Cortex of kidney (tissue), 1 donor: ENCODE measurements around the gene GAS7.
"Not testable (repeated sequence)": the region's sequence is repeated elsewhere in the genome, so short reads cannot be mapped to it uniquely, and the experiment has no call there.

Source experiments
- DNase-seq: peaks from one replicate; lab custom pipeline; 2025; lab: John Stamatoyannopoulos, UW

GAS7 gene

GRCh38 chr17:10072556-10073425 is 125.6 kb downstream of the GAS7 start:
- DNase-seq = no peak

DNA sequence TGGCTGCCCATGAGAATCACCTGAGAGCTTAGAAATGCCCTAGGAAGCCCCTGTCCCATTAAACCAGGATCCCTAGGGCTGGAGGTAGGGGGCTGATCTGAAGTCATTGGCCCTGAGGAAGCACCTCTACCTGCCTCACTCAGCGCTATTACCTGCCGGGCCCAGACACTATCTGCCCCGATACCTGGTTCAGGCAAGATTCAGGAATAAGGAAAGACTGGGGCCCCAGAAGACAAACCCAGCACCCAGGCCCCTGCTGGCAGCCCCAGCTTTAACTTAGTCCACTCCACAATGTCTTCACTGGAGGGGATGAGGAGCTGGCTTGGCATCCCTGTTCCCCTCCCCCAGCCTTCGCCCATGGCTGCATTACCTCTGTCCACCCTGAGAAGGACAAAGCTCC is 126.3 kb downstream of the GAS7 start:
- DNase-seq = no peak

DNA sequence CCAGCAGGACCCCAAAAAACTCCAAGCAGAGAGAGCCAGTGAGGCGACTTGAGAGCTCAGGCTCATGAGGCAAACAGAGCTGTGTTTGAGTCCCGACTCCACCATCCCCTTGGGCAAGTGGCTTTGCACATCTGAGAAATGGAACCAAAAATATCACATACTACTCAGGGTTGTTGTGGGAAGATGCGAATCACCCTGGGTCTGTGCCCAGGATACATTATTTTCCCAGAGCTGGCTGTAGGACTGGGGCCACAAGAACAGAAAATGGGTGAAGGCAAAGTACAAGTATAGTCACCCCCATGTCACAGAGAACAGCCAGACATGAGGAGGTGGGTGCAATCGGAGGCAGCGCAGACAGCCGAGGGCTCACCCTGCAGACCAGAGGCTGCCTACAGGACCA is 127.3 kb downstream of the GAS7 start:
- DNase-seq = no peak

GRCh38 chr17:10070690-10071089 is 127.7 kb downstream of the GAS7 start:
- no peak for DNase-seq

DNA sequence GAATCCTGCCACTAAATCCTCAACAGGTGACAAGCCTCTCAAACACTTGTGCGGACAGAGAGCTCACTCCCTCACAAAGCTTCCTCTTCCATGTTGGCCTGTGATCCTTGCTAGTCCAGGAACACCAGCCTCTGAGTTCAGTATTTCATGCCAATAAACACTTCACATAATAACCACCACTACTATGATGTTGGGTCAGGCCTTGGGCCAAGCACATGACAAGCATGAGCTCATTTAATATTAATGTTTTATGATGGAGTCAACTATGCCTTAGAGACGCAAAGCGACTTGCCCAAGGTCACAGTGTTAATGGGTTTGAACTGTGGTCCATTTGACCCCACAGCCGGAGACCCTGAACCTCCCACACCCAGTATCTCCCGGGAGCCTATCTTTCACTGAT is 129.1 kb downstream of the GAS7 start:
- no peak for DNase-seq

DNA sequence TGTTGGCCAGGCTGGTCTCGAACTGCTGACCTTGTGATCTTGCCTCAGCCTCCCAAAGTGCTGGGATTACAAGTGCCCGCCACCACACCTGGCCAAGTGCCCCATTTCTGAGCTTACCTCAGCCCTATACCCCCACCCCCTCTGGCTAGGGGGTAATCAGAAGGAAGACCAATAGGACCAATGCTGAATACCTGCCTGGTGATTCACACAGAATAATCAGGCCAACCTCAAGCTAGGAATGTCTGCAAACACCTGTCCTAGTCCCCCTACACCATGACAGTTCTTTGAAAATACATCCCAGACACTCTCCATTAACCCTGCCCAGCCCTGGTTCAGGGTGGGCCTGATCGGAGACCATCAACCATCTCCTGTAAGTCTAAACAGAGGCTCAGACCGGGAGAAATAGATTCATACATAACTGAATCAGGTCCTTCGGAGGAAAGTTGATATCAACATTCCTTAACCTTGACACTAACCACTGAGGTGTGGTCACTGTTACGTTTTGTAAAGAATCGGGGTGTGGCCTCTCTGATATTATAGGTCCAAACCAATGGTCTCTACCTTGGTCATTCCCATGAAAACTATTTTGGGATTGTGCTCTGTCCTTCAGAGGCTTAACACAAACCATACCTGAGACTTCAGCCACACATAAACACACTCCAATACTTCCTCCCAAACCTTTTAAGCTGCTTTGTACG is 130.8 kb downstream of the GAS7 start:
- DNase-seq = no peak

DNA sequence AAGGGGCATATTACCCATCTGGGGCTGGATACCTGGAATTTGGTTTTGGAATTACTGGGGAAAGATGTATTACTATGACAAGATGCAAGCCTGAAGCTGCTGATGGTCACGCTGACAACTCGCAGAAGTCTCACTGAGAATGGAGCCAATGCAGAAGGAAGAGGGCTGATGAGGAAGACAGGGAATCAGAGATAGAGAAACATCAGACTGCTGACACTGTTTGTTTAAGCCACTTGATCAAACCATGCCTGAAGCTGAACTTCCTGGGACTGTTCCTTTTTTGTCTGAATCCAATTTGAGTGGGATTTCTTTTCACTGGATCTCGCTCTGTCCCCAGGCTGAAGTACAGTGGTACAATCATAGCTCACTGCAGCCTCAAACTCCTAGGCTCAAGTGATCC is 133.9 kb downstream of the GAS7 start:
- DNase-seq = no peak

DNA sequence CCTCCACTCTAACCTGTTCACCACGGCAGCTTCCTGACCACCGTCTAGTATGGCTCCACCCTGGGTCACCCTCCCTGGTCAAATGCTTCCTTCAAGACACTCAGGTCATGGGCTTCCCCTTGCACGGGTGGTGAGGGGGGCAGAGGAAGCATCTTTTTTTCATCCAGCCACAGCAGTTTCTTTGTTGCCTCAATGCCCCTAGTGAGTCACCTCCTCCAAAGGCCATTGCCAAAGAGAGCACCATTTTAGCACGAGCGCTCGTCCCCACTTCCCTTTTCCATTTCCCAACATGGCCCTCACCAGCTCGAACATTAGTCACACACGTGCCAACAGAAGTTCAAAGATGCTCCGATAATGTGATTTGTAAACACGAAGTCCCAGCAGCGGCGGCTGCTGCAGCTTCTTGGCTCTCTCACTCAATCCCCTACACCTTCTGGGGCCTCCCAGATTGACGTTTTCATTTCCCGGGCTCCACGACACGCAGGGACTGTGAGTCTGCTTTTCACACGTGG is 134.6 kb downstream of the GAS7 start:
- DNase-seq = no peak

DNA sequence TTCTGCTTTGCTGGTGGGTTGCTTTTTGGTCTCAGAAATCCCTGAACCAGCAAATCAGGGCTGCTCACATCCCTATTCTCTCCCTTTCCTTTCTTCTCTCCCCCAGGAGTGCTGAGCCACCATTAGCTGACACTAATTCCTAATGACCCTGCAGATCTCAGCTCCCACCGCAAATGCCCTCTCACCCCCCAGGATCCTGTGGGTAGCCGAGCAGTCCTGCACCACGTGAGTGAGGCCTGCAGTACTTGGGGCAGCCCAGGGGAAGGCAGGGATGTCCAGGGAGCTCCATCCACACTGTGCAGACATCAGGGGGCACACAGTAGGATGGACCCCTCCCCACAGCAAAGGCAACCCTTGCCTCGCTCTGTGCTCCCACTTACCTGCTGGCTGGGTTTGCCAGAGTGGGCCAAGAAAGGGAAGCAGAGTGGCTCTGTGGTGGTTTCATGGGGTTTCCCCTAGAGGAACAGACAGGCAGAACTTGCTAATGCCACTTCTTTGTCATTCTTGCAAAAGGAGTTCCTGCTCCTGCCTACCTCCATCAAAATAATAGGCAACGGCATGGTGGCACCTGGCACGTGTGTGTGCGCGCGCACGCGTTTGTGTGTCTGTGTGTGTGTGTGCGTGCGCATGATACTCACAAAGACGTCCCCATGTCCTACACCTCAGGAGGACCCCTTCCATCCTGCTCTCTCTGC is 135.6 kb downstream of the GAS7 start:
- DNase-seq = no peak

DNA sequence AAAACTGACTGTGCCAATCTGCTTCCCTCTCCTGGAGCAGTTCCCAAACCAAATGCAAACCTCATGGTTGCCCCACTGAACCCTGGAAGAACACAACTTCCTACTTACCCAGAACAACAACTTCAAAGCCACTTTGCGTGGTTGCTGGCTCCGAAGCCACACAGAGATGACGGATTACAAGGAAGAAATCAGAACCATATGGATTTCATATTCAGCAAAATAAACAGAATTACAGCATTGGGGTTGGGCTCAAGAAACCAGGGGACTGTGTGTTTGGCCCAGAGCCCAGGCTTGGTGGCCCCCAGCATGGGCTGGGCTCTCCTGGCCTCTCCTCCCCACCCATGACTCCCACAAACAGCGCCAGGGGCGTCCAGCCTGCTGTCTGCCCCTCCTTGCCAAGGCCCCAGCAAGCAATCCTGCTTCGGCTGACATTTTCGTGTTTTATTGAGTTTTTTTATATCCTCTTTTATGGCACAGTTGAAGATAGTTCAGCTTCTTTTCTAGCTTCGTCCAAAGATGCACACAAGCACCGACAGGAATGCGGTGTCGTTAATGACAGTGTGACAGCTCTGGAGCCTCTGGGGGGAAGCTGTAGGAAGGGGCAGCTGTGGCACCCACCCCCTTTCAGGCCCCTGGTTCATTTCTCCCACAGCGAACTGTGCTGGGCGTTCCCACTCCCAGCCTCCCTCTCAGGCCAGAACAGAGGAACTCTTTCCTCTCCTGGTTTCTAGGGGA is 137.1 kb downstream of the GAS7 start:
- no peak for DNase-seq

- no peak for DNase-seq
These were observed 137.9 kb downstream of the GAS7 start for GRCh38 chr17:10060526-10060925.

GRCh38 chr17:10059684-10060211 is 138.7 kb downstream of the GAS7 start:
- DNase-seq = no peak

DNA sequence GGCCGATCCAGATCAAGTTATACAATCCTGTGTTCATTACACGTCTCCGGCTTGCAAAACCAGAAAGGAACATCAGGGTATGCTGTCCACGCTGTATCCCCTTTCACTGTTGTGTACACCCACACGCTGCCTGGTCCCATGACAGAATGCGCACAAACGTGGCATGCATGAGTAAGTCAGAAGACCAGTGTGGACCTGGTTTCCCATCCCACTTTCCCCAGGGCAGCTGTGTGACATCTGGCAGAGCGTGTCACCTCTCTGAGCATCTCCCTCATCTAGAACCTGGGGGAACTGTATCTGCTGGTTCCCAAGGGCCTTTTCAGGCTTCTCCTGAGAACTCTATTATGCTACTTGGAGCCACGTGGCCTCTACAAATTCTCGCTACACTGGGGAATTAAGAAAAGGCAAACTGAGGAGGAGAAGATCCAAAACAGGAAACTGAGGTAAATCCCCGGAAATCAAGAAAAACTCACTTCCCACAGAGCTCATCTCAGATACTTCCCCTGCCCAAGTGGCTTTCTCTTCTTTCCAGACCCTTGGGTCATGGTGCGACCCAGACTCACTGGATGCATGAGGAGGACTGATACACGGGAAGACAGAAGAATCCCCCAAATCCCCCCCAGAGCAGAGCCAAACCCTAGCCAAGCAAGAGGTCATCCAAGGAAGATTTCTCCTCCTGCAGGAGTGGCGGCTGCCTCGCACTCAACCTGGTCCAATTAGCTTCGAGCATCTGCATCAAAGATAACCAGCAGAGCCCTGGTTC is 139.3 kb downstream of the GAS7 start:
- DNase-seq = no peak

DNA sequence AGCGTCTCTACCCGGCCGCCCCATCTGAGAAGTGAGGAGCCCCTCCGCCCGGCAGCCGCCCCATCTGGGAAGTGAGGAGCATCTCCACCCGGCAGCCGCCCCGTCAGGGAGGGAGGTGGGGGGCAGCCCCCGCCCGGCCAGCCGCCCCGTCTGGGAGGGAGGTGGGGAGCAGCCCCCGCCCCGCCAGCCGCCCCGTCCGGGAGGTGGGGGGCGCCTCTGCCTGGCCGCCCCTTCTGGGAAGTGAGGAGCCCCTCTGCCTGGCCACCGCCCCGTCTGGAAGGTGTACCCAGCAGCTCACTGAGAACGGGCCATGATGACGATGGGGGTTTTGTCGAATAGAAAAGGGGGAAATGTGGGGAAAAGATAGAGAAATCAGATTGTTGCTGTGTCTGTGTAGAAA is 140.9 kb downstream of the GAS7 start:
- DNase-seq = not testable (repeated sequence)

DNA sequence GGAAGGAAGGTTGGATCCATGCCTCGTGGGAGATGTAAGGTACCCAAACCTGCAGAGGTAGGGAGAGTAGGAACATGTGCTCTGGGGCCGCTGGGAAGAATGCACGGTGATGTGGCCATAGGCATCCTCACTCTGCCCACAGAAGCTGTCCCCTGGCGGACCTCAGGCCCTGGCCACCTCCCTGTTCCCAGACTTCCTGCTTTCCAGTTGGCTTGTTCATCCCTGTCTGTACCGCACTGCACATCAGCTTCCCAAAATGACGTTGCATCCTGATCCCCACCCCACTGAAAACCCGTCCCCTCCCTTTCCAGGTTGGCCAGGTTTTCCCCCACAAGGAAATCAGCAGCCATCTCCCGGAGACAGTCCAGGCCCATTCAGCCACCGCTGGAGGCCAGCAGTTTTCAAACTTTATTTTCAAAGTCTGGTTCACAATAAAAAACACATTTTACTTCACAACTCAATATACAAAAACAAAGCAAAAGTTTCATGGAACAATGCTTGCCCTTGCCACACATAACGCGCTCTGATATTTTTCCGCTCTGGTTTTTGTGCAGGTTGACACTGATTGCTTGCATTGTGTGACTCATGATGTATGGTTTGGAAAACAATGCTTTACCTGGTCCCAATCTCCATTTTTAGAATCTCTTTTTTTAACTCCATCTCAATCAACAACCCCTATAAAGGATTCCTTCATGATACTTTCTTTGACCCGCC is 143.0 kb downstream of the GAS7 start:
- DNase-seq = no peak

GRCh38 chr17:10053782-10054540 is 144.4 kb downstream of the GAS7 start:
- DNase-seq = no peak

GRCh38 chr17:10052106-10052813 is 146.1 kb downstream of the GAS7 start:
- DNase-seq = no peak

- no peak for DNase-seq
These were observed 147.3 kb downstream of the GAS7 start for GRCh38 chr17:10051112-10051511.

- DNase-seq = no peak
These were observed 147.8 kb downstream of the GAS7 start for GRCh38 chr17:10050597-10051101.
